GM18517 (cell line): ENCODE results near the gene BTN3A1.
"Not testable (repeated sequence)": the region's sequence is repeated elsewhere in the genome, so short reads cannot be mapped to it uniquely, and the experiment has no call there.

Source experiments
- ATAC-seq: cut with Tn5 transposase; IDR thresholded peaks from one replicate; pipeline ENCODE4 v1.9.1; 2021; ENCODE audit warnings: mild to moderate bottlenecking, moderate library complexity; ENCODE audit not compliant: unreplicated experiment

The BTN3A1 gene

GRCh38 chr6:26378143-26378542 lies 23.9 kb upstream of the BTN3A1 start:
- ATAC-seq, result not testable (repeated sequence)

GRCh38 chr6:26379292-26379691 lies 22.8 kb upstream of the BTN3A1 start:
- no peak for ATAC-seq

GRCh38 chr6:26379740-26380139 lies 22.3 kb upstream of the BTN3A1 start:
- no peak for ATAC-seq

- ATAC-seq, result no peak
These were observed 21.8 kb upstream of the BTN3A1 start for GRCh38 chr6:26380256-26380655.

- no peak for ATAC-seq
These were observed 20.0 kb upstream of the BTN3A1 start for GRCh38 chr6:26382121-26382520.

GRCh38 chr6:26383624-26384417 lies 18.3 kb upstream of the BTN3A1 start:
- no peak for ATAC-seq

GRCh38 chr6:26385734-26386125 lies 16.3 kb upstream of the BTN3A1 start:
- no peak for ATAC-seq

GRCh38 chr6:26387565-26387964 lies 14.5 kb upstream of the BTN3A1 start:
- ATAC-seq, result no peak

GRCh38 chr6:26388014-26388413 lies 14.1 kb upstream of the BTN3A1 start:
- no peak for ATAC-seq

- ATAC-seq, result no peak
These were observed 13.6 kb upstream of the BTN3A1 start for GRCh38 chr6:26388441-26388840.

GRCh38 chr6:26389349-26389894 lies 12.7 kb upstream of the BTN3A1 start:
- no peak for ATAC-seq

- no peak for ATAC-seq
These were observed 11.5 kb upstream of the BTN3A1 start for GRCh38 chr6:26390531-26390930.

GRCh38 chr6:26392932-26393636 lies 9.0 kb upstream of the BTN3A1 start:
- ATAC-seq, result no peak

- ATAC-seq, result no peak
These were observed 7.8 kb upstream of the BTN3A1 start for GRCh38 chr6:26394289-26394688.

GRCh38 chr6:26398555-26398954 lies 3.5 kb upstream of the BTN3A1 start:
- no peak for ATAC-seq

GRCh38 chr6:26400626-26401025 lies 1.4 kb upstream of the BTN3A1 start:
- no peak for ATAC-seq

GRCh38 chr6:26401389-26401986 lies 587 bp upstream of the BTN3A1 start:
- ATAC-seq, result no peak

GRCh38 chr6:26403893-26404292 lies 1.8 kb downstream of the BTN3A1 start:
- ATAC-seq, result no peak

- no peak for ATAC-seq
These were observed 2.5 kb downstream of the BTN3A1 start for GRCh38 chr6:26404546-26404945.

- no peak for ATAC-seq
These were observed 7.0 kb downstream of the BTN3A1 start for GRCh38 chr6:26408828-26409730.

- no peak for ATAC-seq
These were observed 9.7 kb downstream of the BTN3A1 start for GRCh38 chr6:26411751-26412150.
